ENCODE measurements around the gene DNER.

DNER gene

DNA sequence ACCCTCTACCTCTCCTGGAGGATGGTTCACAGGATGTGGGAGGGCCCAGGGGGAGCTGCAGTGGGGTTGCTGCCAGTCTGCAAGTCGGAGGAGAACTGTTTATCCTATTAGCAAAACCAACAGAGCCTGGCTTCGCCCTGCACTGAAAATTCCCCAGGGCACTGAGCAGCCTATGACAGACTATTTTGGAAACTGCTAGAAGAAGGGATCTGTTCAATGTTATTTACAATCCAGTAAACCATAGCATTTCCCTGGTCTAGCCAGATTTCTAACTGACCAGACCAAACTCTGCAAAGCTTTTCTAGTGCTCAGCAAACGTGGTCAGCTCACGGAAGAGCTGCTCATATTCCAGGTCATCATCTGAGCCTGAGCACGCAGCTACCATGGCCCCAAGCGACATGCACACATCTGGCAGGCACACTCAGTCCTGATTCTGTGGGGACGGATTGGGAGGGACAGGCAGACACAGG is 378.4 kb downstream of the DNER start:
- no peak for DNase-seq (ENCODE audit: low read depth in 2 of 2)

- DNase-seq (ENCODE audit: low read depth in 2 of 2), result no peak
Observed at GRCh38 chr2:229335330-229335729, 379.0 kb downstream of the DNER start.

GRCh38 chr2:229330952-229331351 is 383.4 kb downstream of the DNER start:
- no peak for DNase-seq (ENCODE audit: low read depth in 2 of 2)

GRCh38 chr2:229319558-229319957 is 394.8 kb downstream of the DNER start:
- DNase-seq (ENCODE audit: low read depth in 2 of 2), result no peak

- no peak for DNase-seq (ENCODE audit: low read depth in 2 of 2)
Observed at GRCh38 chr2:229314117-229314516, 400.2 kb downstream of the DNER start.

DNA sequence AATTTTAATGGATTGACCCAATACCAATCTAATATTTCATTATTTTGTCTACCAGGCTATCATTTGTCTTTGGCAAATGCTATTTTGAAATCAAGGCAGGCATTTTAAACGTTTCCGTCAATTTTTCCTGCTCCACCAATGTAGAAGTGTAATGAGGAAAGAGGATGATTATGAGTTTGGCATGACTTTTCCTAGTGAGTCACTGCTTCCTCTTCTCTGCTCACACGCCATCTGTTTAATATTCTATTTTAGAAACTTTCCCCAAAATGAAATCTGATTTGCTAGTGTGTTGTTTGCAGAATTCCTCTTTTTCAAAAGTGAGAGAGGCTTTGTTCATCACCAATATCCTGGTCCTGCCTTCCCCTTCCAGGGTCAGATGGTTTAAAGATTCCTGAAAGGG is 400.8 kb downstream of the DNER start:
- no peak for DNase-seq (ENCODE audit: low read depth in 2 of 2)
